Activated gamma-delta T cell treated with Interleukin-2 at 50 U/mL for 16 hours (primary cell): ENCODE results near the gene ICAM5.
A peak's percentile ranks its signal among the peaks of the same experiment; 100 is the strongest.
"Not testable (repeated sequence)": the region's sequence is repeated elsewhere in the genome, so short reads cannot be mapped to it uniquely, and the experiment has no call there.

Experiments
- DNase-seq: peaks from one replicate; pipeline ENCODE4 v3.0.0-alpha.2; 2020

Gene ICAM5

DNA sequence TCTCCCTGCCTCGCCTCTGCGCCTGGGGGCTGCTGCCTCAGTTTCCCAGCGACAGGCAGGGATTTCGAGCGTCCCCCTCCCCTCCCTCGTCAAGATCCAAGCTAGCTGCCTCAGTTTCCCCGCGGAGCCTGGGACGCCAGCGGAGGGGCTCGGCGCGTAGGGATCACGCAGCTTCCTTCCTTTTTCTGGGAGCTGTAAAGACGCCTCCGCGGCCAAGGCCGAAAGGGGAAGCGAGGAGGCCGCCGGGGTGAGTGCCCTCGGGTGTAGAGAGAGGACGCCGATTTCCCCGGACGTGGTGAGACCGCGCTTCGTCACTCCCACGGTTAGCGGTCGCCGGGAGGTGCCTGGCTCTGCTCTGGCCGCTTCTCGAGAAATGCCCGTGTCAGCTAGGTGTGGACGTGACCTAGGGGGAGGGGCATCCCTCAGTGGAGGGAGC, 19.6 kb upstream of the ICAM5 start:
- DNase-seq = peak; percentile 72

DNA sequence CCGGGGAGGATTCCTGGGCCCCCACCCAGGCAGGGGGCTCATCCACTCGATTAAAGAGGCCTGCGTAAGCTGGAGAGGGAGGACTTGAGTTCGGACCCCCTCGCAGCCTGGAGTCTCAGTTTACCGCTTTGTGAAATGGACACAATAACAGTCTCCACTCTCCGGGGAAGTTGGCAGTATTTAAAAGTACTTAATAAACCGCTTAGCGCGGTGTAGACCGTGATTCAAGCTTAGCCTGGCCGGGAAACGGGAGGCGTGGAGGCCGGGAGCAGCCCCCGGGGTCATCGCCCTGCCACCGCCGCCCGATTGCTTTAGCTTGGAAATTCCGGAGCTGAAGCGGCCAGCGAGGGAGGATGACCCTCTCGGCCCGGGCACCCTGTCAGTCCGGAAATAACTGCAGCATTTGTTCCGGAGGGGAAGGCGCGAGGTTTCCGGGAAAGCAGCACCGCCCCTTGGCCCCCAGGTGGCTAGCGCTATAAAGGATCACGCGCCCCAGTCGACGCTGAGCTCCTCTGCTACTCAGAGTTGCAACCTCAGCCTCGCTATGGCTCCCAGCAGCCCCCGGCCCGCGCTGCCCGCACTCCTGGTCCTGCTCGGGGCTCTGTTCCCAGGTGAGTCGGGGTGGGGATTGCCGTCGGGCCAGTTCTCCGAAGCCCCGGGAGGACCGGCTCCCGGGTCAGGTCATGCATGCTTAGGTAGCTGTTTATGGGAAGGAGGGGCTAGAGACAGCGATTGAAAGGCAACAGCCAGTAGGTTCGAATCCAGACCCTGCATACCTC, 18.9 kb upstream of the ICAM5 start, which contains the start of gene ICAM1:
TSS of gene ICAM1 (plus strand) at position 505 of the 779 bp plus-strand sequence. CDS start at position 545, 40 bp downstream.
- peak; percentile 72 for DNase-seq

DNA sequence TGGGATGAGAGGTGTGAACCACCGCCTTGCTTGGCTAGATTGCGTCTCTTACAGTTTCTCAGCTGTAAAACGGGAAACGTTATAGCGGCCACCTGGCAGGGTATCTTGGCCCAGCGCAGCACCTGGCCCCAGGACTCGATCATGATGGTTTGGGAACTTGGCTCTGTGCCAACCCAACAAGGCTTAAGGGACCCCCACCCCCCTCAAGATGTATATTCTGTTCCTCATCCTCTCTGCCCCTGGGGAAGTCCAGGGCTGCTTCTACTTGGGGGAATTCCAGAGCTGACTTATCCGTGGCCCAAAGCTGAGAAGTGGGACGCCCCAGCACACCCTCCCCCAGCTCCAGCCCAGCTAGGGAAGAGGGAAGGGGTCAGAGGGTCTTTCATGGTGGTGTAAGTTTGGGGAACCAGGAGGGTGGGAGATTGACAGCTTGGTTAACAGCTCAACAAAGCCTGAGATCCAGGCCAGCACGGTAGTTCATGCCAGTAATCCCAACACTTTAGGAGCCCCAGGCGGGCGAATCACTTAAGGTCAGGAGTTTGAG, 18.1 kb upstream of the ICAM5 start:
- peak; percentile 38 for DNase-seq

DNA sequence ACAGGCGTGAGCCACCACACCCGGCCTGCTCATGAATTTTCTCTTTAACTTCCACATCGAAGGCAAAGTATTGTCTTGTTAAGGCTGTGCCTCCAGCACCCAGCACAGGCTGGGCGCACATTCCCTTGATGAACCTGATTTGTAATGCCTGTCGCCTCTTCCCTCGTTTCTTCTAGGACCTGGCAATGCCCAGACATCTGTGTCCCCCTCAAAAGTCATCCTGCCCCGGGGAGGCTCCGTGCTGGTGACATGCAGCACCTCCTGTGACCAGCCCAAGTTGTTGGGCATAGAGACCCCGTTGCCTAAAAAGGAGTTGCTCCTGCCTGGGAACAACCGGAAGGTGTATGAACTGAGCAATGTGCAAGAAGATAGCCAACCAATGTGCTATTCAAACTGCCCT, 15.2 kb upstream of the ICAM5 start:
- DNase-seq = no peak

DNA sequence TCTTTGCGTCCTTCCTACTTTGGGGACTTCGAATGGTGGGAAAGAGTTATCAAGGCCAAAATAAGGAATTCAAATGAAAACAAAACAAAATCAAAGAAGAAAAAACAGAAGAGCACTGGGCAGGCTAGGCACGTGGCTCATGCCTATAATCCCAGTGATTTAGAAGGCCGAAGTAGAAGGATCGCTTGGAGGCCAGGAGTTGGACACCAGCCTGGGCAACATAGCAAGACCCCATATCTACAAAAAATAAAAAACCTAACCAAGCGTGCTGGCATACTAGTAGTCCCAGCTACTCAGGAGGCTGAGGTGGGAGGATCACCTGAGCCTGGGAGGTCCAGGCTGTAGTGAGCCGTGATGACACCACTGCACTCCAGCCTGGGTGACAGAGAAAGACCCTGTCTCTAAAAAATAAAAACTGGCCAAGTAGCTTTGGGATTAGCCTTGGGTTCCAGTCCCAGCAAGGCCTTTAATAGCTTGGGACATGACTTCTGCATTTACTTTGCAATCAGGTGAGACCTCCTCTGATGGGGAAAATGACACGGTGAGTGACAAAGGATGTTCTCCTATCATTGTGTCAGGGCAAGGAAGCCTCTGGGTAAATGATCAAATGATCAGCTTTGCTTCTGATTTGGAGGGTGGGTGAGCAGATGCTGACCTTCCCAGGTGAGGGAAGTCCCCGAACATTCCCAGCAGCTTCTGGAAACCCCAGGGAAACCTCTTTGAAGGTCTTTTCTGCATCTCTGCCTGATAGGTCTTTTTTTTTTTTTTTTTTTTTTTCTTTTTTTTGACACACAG, 11.8 kb upstream of the ICAM5 start:
- no peak for DNase-seq

DNA sequence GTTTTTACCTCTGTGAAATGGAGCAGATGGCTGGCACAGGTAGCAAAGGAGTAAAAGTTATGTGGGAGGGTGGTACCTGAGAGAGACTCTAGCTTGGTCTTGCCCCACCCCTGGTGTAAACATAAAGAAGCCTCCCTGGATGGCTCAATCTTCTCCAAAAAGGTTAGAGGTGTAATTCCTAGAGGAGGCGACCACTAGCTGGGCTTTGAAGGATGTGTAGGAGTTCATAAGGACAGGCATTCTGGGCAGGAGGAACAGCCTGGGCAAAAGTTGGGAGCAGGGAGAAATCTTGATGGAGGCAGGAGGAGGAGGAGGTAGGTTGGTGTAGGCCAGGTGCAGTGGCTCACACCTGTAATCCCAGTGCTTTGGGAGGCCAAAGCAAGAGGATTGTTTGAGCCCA, 10.8 kb upstream of the ICAM5 start:
- DNase-seq = no peak

DNA sequence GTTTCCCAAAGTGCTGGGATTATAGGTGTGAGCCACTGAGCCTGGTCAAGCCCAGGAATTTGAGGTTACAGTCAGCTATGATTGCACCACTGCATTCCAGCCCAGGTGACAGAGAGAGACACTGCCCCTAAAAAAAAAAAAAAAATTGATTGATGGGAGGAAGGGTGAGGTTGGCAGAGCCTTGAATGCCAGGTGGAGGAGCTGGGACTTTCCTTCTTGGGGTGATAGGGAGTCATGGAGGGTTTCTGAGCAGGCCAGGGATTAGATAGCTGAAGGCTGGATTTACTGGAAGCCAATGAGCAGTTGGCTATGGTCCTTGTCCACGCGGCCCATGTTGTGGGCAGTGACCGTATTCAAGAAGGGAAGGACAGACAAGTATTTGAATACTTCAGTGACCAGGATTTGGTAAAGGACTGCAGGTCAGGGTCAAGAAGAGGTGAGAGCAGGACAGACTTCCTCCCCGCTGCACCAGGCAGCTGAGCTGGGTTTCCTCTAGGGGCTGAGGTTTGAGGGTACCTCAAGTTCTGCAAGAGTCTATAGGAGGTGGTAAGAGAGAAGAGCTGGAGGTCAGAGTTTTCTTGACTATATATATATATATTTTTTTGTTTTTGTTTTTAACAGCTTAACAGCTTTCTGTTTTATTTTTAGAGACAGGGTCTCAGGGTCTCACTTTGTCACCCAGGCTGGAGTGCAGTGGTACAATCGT, 9.9 kb upstream of the ICAM5 start:
- peak; percentile 17 for DNase-seq

DNA sequence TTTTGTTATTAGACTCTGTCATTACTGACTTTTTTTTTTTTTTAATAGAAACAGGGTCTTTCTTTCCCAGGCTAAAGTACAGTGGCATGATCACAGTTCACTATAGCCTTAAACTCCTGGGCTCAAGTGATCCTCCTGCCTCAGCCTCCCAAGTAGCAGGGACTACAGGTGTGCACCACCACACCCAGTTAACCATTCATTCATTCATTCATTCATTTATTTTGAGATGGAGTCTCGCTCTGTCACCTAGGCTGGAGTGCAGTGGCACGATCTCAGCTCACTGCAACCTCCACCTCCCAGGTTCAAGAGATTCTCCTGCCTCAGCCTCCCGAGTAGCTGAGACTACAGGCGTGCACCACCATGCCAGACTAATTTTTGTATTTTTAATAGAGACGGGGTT, 7.7 kb upstream of the ICAM5 start:
- DNase-seq = not testable (repeated sequence)

DNA sequence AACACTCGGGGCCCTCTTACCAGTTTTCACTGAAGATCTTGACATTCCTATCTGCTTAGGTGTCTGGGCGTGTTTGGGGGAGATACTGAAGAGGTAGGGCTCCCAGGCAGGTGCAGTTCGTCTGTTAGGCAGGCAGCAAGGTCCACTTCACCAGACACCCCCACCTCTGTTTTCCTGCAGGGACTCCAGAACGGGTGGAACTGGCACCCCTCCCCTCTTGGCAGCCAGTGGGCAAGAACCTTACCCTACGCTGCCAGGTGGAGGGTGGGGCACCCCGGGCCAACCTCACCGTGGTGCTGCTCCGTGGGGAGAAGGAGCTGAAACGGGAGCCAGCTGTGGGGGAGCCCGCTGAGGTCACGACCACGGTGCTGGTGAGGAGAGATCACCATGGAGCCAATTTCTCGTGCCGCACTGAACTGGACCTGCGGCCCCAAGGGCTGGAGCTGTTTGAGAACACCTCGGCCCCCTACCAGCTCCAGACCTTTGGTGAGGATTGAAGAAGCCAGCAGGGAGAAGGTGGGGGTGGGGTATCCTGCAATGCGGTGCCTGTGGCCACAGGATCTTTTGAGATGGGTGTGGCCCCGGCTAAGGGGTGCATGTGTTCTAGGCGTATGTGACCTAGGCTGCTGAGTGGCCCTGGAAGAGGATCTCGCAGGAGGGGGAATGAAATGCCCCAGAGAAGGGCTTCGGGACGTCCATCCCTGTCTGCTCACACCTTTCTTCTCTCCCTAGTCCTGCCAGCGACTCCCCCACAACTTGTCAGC, 6.3 kb upstream of the ICAM5 start:
- no peak for DNase-seq

DNA sequence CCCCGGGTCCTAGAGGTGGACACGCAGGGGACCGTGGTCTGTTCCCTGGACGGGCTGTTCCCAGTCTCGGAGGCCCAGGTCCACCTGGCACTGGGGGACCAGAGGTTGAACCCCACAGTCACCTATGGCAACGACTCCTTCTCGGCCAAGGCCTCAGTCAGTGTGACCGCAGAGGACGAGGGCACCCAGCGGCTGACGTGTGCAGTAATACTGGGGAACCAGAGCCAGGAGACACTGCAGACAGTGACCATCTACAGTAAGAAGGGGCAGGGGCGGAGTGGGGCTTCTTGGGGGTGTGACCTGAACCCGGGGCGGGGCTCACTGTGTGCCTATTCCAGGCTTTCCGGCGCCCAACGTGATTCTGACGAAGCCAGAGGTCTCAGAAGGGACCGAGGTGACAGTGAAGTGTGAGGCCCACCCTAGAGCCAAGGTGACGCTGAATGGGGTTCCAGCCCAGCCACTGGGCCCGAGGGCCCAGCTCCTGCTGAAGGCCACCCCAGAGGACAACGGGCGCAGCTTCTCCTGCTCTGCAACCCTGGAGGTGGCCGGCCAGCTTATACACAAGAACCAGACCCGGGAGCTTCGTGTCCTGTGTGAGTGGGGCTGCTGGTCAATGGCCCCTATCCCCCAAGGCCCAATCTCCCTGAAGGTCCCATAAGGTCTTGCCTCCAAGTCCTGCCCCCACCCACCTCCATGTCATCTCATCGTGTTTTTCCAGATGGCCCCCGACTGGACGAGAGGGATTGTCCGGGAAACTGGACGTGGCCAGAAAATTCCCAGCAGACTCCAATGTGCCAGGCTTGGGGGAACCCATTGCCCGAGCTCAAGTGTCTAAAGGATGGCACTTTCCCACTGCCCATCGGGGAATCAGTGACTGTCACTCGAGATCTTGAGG, 5.4 kb upstream of the ICAM5 start:
- DNase-seq = no peak

DNA sequence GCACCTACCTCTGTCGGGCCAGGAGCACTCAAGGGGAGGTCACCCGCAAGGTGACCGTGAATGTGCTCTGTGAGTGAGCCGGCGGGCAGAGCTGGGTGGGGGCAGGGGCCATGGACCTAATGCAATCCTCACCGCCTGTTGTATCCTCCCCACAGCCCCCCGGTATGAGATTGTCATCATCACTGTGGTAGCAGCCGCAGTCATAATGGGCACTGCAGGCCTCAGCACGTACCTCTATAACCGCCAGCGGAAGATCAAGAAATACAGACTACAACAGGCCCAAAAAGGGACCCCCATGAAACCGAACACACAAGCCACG, 4.8 kb upstream of the ICAM5 start:
- no peak for DNase-seq

DNA sequence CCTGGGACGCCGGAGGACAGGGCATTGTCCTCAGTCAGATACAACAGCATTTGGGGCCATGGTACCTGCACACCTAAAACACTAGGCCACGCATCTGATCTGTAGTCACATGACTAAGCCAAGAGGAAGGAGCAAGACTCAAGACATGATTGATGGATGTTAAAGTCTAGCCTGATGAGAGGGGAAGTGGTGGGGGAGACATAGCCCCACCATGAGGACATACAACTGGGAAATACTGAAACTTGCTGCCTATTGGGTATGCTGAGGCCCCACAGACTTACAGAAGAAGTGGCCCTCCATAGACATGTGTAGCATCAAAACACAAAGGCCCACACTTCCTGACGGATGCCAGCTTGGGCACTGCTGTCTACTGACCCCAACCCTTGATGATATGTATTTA, 4.4 kb upstream of the ICAM5 start:
- DNase-seq = no peak

DNA sequence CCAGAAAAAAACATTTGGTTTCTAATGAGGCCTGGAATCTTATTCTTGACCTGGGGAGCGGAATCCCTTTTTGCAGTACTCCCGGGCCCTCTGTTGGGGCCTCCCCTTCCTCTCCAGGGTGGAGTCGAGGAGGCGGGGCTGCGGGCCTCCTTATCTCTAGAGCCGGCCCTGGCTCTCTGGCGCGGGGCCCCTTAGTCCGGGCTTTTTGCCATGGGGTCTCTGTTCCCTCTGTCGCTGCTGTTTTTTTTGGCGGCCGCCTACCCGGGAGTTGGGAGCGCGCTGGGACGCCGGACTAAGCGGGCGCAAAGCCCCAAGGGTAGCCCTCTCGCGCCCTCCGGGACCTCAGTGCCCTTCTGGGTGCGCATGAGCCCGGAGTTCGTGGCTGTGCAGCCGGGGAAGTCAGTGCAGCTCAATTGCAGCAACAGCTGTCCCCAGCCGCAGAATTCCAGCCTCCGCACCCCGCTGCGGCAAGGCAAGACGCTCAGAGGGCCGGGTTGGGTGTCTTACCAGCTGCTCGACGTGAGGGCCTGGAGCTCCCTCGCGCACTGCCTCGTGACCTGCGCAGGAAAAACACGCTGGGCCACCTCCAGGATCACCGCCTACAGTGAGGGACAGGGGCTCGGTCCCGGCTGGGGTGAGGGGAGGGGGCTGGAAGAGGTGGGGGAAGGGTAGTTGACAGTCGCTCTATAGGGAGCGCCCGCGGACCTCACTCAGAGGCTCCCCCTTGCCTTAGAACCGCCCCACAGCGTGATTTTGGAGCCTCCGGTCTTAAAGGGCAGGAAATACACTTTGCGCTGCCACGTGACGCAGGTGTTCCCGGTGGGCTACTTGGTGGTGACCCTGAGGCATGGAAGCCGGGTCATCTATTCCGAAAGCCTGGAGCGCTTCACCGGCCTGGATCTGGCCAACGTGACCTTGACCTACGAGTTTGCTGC, 2.7 kb upstream of the ICAM5 start, which contains the start of gene ICAM4:
TSS of gene ICAM4 (plus strand) at position 153 of the 935 bp plus-strand sequence. CDS start at position 211, 58 bp downstream.
- DNase-seq = no peak

DNA sequence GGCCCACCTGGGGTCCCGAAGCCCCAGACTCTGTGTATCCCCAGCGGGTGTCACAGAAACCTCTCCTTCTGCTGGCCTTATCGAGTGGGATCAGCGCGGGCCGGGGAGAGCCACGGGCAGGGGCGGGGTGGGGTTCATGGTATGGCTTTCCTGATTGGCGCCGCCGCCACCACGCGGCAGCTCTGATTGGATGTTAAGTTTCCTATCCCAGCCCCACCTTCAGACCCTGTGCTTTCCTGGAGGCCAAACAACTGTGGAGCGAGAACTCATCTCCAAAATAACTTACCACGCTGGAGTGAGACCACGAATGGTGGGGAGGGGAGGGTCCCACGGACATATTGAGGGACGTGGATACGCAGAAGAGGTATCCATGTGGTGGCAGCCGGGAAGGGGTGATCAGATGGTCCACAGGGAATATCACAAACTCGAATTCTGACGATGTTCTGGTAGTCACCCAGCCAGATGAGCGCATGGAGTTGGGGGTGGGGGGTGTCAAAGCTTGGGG, 1.0 kb upstream of the ICAM5 start:
- no peak for DNase-seq

DNA sequence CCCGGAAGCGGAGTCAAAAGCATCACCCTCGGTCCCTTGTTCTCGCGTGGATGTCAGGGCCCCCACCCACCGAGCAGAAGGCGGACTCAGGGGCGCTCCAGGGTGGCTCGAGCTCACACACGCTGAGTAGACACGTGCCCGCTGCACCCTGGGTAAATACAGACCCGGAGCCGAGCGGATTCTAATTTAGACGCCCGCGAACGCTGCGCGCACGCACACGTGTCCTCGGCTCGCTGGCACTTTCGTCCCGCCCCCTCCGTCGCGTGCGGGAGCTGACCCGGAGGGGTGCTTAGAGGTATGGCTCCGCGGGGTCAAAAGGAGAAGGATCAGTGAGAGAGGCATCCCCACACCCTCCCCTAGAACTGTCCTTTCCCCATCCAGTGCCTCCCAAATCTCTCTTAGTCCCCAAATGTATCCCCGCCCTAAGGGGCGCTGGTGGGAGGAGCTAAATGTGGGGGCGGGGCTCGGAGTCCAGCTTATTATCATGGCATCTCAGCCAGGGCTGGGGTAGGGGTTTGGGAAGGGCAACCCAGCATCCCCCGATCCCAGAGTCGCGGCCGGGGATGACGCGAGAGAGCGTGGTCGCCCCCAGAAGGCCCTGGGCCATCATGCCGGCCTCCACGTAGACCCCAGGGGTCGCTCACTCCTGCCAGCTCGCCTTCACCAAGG, 451 bp upstream of the ICAM5 start:
- peak; percentile 64 for DNase-seq

DNA sequence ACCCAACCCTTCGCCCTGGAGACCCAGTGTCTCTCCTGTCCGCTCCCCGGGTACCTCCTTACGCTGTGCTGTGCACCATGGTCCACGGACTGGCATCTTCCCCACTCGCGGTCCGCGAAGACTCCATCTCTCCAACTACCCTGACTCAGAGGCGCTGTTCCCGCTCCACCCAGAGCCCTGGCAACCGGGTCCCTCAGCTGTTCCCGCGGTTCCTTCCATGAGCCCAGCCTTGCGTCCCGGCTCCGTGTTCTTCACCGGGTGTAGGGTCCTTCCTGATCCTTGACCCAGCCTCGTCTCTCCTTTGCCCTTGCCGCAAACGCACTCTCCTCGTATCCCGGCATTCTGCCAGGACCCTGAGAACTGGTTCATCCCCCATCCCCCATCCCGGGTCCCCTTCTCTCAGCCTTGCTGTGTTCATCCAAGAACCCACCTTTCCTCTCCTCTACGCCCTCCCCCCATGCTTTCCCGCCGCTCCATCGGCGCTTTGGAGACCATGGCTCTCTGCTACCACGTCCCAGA, 664 bp downstream of the ICAM5 start:
- DNase-seq = no peak

DNA sequence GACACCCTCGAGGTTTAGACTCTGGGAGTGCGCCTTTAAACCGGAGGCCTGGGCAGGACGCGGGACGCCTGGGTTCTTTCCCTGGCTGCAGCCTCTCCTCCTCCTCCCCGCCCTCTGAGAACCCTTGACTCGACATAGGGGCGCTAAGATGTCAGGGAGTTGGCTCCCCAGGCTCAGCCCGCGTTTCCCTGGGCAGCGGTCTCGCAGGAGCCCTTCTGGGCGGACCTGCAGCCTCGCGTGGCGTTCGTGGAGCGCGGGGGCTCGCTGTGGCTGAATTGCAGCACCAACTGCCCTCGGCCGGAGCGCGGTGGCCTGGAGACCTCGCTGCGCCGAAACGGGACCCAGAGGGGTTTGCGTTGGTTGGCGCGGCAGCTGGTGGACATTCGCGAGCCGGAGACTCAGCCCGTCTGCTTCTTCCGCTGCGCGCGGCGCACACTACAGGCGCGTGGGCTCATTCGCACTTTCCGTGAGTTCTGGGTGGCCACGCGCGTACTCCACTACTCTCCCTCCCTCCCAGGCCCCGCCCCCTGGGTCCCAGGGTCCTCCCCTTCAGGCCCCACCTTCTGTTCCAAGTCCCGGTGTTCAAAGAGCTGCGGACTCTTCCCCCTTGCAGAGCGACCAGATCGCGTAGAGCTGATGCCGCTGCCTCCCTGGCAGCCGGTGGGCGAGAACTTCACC, 1.3 kb downstream of the ICAM5 start:
- DNase-seq = peak; percentile 47

DNA sequence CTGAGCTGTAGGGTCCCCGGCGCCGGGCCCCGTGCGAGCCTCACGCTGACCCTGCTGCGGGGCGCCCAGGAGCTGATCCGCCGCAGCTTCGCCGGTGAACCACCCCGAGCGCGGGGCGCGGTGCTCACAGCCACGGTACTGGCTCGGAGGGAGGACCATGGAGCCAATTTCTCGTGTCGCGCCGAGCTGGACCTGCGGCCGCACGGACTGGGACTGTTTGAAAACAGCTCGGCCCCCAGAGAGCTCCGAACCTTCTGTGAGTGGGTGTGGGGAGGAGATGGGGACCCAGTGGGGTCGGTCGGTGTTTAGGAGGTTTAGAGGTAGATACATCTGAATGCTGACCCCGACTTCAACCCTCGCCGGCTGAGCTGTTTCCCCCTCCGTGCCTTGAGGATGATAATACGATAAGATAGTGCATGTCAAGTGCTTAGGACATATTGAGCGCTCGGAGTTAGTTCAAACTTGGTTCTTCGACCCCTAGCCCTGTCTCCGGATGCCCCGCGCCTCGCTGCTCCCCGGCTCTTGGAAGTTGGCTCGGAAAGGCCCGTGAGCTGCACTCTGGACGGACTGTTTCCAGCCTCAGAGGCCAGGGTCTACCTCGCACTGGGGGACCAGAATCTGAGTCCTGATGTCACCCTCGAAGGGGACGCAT, 1.9 kb downstream of the ICAM5 start:
- no peak for DNase-seq
